Left ventricle myocardium superior (tissue), 1 donor: ENCODE data around the gene FCRLB. TPM values are rescaled to one million over a fixed set of nuclear protein-coding genes. Genes with fewer than 3 reads are reported as not detected.
"Not testable (repeated sequence)": the region's sequence is repeated elsewhere in the genome, so short reads cannot be mapped to it uniquely, and the experiment has no call there.

ENCODE experiments used
- ATAC-seq: fragments of 200-7000 bp; cut with Tn5 transposase; one replicate; pipeline ENCODE4 v1.9.1; 2020; ENCODE audit warnings: mild to moderate bottlenecking, moderate library complexity
- DNase-seq: peaks from one replicate; pipeline ENCODE4 v3.0.0-alpha.2; 2020
- intact Hi-C: fragments of 100-400 bp; cut with micrococcal nuclease; formaldehyde crosslinking; loops from one replicate; pipeline ENCODE4 v1.11.0; 2022
- total RNA-seq: library from RNA; stranded (reverse); fragmentation: NEBNext Ultra II Directional; extraction: Animal tissue kit (Norgen Biotek cat#: 25700); gene quantifications from one replicate; pipeline ENCODE4 v1.2.1, GENCODE V29; 2021
- donor health status: DM: no; HTN: yes; CAD: no; lungs with severe emphysema.

The FCRLB gene
- total RNA-seq, 1 donor from 2014 or later, result 0.17 TPM

GRCh38 chr1:161736335-161736969, 15.1 kb downstream of the FCRLB start:
- intact Hi-C loops, result loop anchor here (5.0 kb wide), 1 partner anchor 89 kb away; no protein-coding TSS in a partner anchor
- DNase-seq, result no peak
- ATAC-seq, result no peak

DNA sequence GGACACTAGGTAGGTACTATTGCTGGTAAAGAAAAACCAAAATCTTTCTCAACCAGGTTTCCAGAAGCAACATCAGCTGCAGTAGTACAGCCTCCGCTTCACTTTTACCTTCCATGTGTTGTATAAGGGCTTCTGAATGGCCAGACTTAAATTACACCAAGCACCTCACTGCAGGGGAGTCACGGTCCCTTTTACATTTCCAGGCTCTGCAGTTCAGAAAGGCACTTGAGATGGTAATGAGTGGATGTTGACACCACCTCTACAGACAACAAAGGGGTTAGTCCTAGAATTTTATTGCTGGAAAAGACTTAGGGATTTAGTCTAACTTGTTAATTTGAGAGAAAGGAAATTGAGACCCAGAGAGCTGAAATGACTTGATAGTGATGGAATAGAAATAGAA, 16.3 kb downstream of the FCRLB start:
- DNase-seq (no peak), ATAC-seq (no peak)
- intact Hi-C loops, result loop anchor here (5.0 kb wide), 1 partner anchor 90 kb away; no protein-coding TSS in a partner anchor

DNA sequence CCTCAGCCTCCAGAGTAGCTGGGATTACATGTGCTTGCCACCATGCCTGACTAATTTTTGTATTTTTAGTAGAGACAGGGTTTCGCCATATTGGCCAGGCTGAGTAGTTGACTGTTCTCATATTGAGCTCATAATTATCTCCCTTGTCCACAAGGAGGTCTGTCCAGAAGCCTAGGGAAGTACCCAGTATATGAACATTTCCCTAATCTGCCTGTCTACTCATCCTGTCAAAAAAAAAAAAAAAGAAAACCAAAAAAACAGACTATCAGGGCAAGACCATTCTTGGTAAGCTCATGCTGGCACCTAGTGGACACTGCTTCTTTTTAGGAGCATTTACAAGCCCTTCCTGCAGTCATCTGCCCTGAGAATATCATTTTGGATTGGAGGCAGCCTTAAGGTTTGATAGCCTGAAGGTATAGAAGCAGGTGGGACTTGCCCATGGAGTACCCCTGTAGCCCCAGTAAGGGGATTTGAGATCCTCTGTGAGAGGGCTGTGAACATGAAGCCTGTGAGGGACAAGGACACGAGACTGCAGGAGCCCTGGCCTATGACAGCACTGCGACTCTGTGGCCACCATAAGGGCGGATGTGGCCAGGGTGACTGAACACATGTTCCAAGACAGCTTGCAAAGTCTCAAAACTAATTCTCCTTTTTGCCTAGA, 17.4 kb downstream of the FCRLB start:
- DNase-seq, result peak; percentile 49
- intact Hi-C loops, result loop anchor here (5.0 kb wide), 1 partner anchor 91 kb away; no protein-coding TSS in a partner anchor
- ATAC-seq, result peak; percentile 73

DNA sequence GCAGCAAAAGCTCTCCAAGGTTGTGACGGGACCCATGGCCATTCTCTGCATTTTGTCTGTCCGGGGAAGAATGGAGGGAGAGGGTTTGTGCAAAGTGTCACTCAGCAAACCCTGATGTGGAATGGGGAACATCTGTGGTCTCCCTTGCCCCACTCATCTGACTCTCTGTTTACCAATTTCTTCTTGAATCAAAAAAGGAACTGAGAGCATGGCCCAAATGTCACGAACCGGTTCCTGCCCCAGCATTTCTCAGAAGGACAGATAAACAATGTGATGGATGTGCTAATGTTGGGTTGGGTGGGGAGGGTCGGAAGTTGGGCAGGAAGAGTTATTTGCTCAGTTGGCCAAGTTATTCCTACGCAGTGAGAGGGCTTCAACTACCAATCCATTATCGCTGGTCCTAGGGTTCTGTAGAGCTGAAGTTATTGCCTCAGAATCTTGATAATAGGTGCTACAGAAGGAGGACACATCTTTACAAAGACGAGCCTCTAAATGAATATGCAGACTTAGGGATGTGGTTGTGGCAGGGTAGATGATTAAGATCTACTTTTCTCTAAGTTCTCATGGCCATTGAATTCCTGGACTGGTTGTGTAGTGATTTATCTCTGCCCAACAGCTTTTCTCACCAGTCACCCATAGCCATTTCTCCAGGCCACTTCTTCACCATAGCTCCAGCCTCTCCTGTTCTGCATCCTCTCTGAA, 18.7 kb downstream of the FCRLB start:
- no peak for DNase-seq
- intact Hi-C loops, result loop anchor here (5.0 to 10.0 kb wide), 2 partner anchors 93 to 255 kb away; no protein-coding TSS in a partner anchor
- ATAC-seq, result peak; percentile 66

DNA sequence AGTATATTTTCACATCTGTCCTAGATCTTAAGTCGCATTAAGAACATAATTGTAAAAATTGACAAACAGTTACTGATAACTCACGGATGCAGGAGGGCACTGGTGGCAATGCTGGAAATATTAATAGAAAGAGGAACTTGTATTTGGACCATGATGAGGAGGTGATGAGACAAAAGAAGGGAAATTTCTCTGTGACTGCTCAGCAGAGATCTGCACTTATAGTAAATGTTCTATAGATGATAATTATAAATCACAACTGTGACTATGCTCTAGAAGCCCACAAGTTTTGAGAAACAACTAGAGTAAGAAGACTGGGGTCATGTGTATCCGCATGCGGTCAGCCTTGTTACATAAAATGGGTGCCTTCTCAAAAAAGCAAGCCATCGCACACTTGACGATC, 19.6 kb downstream of the FCRLB start:
- no peak for ATAC-seq
- intact Hi-C loops, result loop anchor here (10.0 kb wide), 1 partner anchor 256 kb away; no protein-coding TSS in a partner anchor

GRCh38 chr1:161743231-161743630, 21.9 kb downstream of the FCRLB start:
- DNase-seq (no peak), ATAC-seq (no peak)
- intact Hi-C loops, result loop anchor here (10.0 kb wide), 1 partner anchor 258 kb away; no protein-coding TSS in a partner anchor

More for the DNA sequence above, 19.6 kb downstream of the FCRLB start:
- no peak for DNase-seq

DNA sequence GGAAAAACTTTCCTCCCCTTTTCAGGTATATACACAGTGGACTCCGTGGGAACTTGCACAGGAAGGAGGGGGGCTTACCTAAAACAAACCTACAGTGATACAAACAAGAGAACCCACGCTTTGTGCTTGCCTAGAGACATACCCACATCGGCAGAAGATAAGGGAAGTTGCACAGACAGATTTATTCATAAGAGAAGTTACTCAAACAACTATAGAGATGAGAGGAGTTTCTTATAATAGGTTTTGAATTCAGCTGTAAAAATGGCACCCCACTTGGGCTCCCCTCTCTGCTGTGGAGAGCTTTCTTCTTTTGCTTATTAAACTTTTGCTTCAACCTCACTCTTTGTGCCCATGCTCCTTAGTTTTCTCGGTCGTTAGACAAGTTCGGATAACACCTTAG, 26.5 kb downstream of the FCRLB start:
- intact Hi-C loops, result loop anchor here (10.0 kb wide), 1 partner anchor 263 kb away; no protein-coding TSS in a partner anchor
- ATAC-seq, result no peak
- DNase-seq, result no peak

DNA sequence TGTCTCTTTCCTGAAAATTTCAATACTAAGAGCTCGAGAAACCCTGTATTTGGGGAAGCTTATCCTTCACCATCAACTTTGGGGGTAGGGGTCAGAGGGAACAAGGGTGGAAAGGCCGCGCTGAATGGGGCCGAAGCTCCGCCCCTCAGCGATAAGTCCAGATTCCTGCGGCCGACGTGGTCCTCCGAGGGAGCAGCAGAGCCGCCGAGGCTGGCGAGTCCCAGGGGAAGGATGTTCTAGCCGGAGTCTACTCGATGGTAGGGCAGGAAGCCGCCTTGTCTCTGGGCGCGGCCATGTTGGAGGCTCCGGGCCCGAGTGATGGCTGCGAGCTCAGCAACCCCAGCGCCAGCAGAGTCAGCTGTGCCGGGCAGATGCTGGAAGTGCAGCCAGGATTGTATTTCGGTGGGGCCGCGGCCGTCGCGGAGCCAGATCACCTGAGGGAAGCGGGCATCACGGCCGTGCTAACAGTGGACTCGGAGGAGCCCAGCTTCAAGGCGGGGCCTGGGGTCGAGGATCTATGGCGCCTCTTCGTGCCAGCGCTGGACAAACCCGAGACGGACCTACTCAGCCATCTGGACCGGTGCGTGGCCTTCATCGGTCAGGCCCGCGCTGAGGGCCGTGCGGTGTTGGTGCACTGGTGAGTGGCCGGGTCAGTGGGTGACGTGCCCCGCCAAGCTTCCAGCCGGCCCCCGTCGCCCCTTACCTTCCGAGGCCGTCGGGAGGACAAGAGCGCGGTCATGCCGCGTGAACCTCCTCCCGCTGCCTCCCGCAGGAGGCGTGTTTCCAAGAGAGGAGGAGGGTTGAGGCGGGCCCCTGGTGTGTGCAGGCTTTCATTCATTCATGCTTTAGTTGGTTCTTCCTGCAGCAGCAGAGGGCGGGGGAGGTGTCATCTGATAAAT, 28.4 kb downstream of the FCRLB start, which contains the start of gene DUSP12:
TSS of gene DUSP12 (plus strand) at position 278 of the 899 bp plus-strand sequence. CDS start at position 294, 16 bp downstream.
- DNase-seq (peak; percentile 95), ATAC-seq (peak; percentile 100)
- intact Hi-C loops, result loop anchor here (10.0 kb wide), 1 partner anchor 265 kb away; no protein-coding TSS in a partner anchor

GRCh38 chr1:161763522-161764098, 42.3 kb downstream of the FCRLB start:
- ATAC-seq (no peak), DNase-seq (no peak)
- intact Hi-C loops, result no loop called here

DNA sequence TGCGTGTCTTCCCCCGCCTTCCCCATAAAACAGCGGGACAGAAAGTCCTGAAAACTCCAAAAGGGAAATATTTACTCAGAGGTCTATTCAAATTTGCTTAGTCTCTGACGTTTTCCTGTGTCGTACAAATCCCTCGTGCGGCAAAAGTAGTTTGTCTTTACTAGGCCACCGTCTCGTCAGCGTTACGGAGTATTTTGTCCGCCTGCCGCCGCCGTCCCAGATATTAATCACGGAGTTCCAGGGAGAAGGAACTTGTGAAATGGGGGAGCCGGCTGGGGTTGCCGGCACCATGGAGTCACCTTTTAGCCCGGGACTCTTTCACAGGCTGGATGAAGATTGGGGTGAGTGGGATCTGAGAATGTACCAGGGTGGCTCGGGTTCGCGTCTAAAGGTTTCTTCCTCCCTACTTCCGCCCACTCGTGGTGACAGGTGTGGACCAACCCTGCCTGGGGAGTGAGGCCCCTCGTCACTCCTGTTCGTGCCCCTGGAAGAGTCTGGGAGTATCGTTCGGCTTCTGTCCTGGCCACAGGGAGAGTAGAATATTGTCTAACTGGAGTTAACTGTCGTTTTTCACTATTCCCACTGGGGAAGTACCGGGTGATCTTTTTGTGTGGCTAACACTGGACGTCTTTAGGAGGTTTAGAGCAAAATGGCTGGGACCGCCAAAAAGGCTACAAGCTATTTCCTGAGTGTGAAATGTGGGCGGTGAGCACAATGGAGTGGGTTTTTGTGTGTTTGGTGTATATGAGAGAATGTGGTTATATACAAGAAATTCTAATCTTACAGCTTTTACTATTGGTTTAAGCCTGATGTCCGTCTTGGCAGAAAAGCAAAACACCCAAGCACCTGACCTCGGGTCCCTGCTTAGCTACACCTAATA, 45.0 kb downstream of the FCRLB start, which contains the start of gene ATF6:
TSS of gene ATF6 (plus strand) at position 219 of the 880 bp plus-strand sequence. CDS start at position 260, 41 bp downstream.
- ATAC-seq, result peak; percentile 92
- intact Hi-C loops, result no loop called here
- peak; percentile 90 for DNase-seq

GRCh38 chr1:161768461-161768860, 47.1 kb downstream of the FCRLB start:
- DNase-seq, result no peak
- ATAC-seq, result no peak
- intact Hi-C loops, result no loop called here

- DNase-seq (no peak), ATAC-seq (no peak)
- intact Hi-C loops, result no loop called here
Measured at GRCh38 chr1:161768986-161769672, 47.8 kb downstream of the FCRLB start.

GRCh38 chr1:161769673-161770045, 48.3 kb downstream of the FCRLB start:
- DNase-seq, intact Hi-C loops, ATAC-seq: not testable (repeated sequence)

GRCh38 chr1:161770250-161770649, 48.9 kb downstream of the FCRLB start:
- intact Hi-C loops, result no loop called here
- ATAC-seq (no peak), DNase-seq (no peak)

DNA sequence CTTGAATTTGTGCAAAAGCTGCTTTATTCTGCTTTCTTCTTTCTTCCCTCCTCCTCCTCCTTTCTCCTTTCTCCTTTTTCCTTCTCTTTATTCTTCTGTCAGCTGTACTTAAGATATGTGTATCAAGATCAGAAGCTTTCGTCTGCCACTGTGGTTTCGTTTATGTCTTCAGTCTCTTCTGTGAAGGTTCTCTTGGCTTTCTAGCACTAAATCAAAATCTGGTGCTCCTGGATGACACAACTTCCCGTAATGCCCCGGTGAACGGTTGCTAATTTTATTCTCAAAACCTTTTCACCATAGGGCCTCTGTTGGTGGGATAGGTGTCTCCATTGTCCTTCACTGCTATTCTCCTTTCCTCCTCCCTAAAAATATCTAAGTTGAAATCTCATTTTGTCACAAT, 49.8 kb downstream of the FCRLB start:
- intact Hi-C loops, result no loop called here
- no peak for ATAC-seq

GRCh38 chr1:161771973-161772372, 50.6 kb downstream of the FCRLB start:
- intact Hi-C loops, result no loop called here
- DNase-seq (no peak), ATAC-seq (peak; percentile 25)

More for the DNA sequence above, 49.8 kb downstream of the FCRLB start:
- no peak for DNase-seq

- DNase-seq (no peak), ATAC-seq (peak; percentile 75)
- intact Hi-C loops, result no loop called here
Measured at GRCh38 chr1:161772397-161772796, 51.1 kb downstream of the FCRLB start.
